Measurements from ENCODE around the gene PLEKHA8.

PLEKHA8 gene

GRCh38 chr7:30148426-30148825 is 120.2 kb downstream of the PLEKHA8 start:
- no peak for DNase-seq

- DNase-seq, result peak in 1 of 2 donors; percentile 54
Measured at GRCh38 chr7:30148951-30149459, 120.8 kb downstream of the PLEKHA8 start.

- no peak for DNase-seq
Measured at GRCh38 chr7:30149640-30150272, 121.5 kb downstream of the PLEKHA8 start.

GRCh38 chr7:30150711-30151110 is 122.5 kb downstream of the PLEKHA8 start:
- DNase-seq, result no peak

GRCh38 chr7:30154111-30154587 is 125.9 kb downstream of the PLEKHA8 start:
- no peak for DNase-seq

- DNase-seq, result no peak
Measured at GRCh38 chr7:30155481-30155880, 127.3 kb downstream of the PLEKHA8 start.

- DNase-seq, result peak in 1 of 2 donors; percentile 91
Measured at GRCh38 chr7:30157204-30157603, 129.0 kb downstream of the PLEKHA8 start.

- DNase-seq, result no peak
Measured at GRCh38 chr7:30159163-30159562, 131.0 kb downstream of the PLEKHA8 start.

- peak in 1 of 2 donors; percentile 94 for DNase-seq
Measured at GRCh38 chr7:30159698-30160143, 131.5 kb downstream of the PLEKHA8 start.

GRCh38 chr7:30160329-30160728 is 132.1 kb downstream of the PLEKHA8 start:
- DNase-seq, result no peak

- DNase-seq, result no peak
Measured at GRCh38 chr7:30162133-30162532, 133.9 kb downstream of the PLEKHA8 start.

- no peak for DNase-seq
Measured at GRCh38 chr7:30162622-30163124, 134.5 kb downstream of the PLEKHA8 start.

GRCh38 chr7:30163231-30163894 is 135.2 kb downstream of the PLEKHA8 start:
- peak in 1 of 2 donors; percentile 61 for DNase-seq

GRCh38 chr7:30164567-30164966 is 136.4 kb downstream of the PLEKHA8 start:
- DNase-seq, result peak in 1 of 2 donors; percentile 18

GRCh38 chr7:30165590-30165989 is 137.4 kb downstream of the PLEKHA8 start:
- DNase-seq, result no peak

GRCh38 chr7:30166155-30166840 is 138.1 kb downstream of the PLEKHA8 start:
- no peak for DNase-seq

GRCh38 chr7:30166841-30167235 is 138.6 kb downstream of the PLEKHA8 start:
- DNase-seq, result no peak

- no peak for DNase-seq
Measured at GRCh38 chr7:30167901-30168300, 139.7 kb downstream of the PLEKHA8 start.

GRCh38 chr7:30168835-30169573 is 140.8 kb downstream of the PLEKHA8 start:
- no peak for DNase-seq

GRCh38 chr7:30169579-30169978 is 141.4 kb downstream of the PLEKHA8 start:
- DNase-seq, result no peak

GRCh38 chr7:30170476-30171205 is 142.4 kb downstream of the PLEKHA8 start:
- DNase-seq, result no peak

Measured in bone marrow (tissue), 2 donors.